ENCODE data around the gene MALAT1. TPM values are rescaled to one million over a fixed set of nuclear protein-coding genes. Genes with fewer than 3 reads are reported as not detected.
"Not testable (repeated sequence)": the region's sequence is repeated elsewhere in the genome, so short reads cannot be mapped to it uniquely, and the experiment has no call there.

The MALAT1 gene
- total RNA-seq, 1 experiment from 2014 or later: 4,167 TPM

DNA sequence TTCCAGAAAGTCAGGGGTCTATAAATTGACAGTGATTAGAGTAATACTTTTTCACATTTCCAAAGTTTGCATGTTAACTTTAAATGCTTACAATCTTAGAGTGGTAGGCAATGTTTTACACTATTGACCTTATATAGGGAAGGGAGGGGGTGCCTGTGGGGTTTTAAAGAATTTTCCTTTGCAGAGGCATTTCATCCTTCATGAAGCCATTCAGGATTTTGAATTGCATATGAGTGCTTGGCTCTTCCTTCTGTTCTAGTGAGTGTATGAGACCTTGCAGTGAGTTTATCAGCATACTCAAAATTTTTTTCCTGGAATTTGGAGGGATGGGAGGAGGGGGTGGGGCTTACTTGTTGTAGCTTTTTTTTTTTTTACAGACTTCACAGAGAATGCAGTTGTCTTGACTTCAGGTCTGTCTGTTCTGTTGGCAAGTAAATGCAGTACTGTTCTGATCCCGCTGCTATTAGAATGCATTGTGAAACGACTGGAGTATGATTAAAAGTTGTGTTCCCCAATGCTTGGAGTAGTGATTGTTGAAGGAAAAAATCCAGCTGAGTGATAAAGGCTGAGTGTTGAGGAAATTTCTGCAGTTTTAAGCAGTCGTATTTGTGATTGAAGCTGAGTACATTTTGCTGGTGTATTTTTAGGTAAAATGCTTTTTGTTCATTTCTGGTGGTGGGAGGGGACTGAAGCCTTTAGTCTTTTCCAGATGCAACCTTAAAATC is 5.3 kb downstream of the MALAT1 start:
- Histone ChIP-seq H4K20me1 (ENCODE audit: insufficient read depth, low read depth, low read length) (peaks cover 64% of the 10 kb centered on the region), H3K9me2 (replicated peaks; ENCODE audit: insufficient read depth, low read length) (no peaks in the 10 kb centered on the region), H3K27me3 (ENCODE audit: low read length) (no peaks in the 10 kb centered on the region), H3K36me3 (ENCODE audit: insufficient read depth, low read length) (peaks cover 65% of the 10 kb centered on the region), H3K4me2 (ENCODE audit: low read depth, low read length, poor library complexity, severe bottlenecking) (peak overlapping the region; percentile 99), H3K4me1 (ENCODE audit: low read length) (peaks cover 73% of the 10 kb centered on the region), H3K79me2 (ENCODE audit: low read length) (peaks cover 45% of the 10 kb centered on the region), H3K27ac (ENCODE audit: low read length) (peak overlapping the region; percentile 99), H2AFZ (ENCODE audit: low read length) (no peak overlapping the region), H3K9ac (ENCODE audit: low read length) (peak overlapping the region; percentile 89; the same call in 1 of the 2 replicates), H3K9me3 (ENCODE audit: low read length) (no peaks in the 10 kb centered on the region), H3K4me3 (ENCODE audit: low read length) (peak overlapping the region; percentile 83)
- peak; percentile 68 for DNase-seq

DNA sequence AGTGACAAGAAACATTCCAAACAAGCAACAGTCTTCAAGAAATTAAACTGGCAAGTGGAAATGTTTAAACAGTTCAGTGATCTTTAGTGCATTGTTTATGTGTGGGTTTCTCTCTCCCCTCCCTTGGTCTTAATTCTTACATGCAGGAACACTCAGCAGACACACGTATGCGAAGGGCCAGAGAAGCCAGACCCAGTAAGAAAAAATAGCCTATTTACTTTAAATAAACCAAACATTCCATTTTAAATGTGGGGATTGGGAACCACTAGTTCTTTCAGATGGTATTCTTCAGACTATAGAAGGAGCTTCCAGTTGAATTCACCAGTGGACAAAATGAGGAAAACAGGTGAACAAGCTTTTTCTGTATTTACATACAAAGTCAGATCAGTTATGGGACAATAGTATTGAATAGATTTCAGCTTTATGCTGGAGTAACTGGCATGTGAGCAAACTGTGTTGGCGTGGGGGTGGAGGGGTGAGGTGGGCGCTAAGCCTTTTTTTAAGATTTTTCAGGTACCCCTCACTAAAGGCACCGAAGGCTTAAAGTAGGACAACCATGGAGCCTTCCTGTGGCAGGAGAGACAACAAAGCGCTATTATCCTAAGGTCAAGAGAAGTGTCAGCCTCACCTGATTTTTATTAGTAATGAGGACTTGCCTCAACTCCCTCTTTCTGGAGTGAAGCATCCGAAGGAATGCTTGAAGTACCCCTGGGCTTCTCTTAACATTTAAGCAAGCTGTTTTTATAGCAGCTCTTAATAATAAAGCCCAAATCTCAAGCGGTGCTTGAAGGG is 6.0 kb downstream of the MALAT1 start:
- H3K27me3 ChIP-seq (ENCODE audit: low read length): no peaks in the 10 kb centered on the region
- no peak overlapping the region for H2AFZ ChIP-seq (ENCODE audit: low read length)
- H3K9me2 ChIP-seq (replicated peaks; ENCODE audit: insufficient read depth, low read length): no peaks in the 10 kb centered on the region
- no peaks in the 10 kb centered on the region for H3K9me3 ChIP-seq (ENCODE audit: low read length)
- DNase-seq: peak; percentile 60
- H4K20me1 ChIP-seq (ENCODE audit: insufficient read depth, low read depth, low read length): peaks cover 58% of the 10 kb centered on the region
- peaks cover 38% of the 10 kb centered on the region for H3K79me2 ChIP-seq (ENCODE audit: low read length)
- H3K9ac ChIP-seq (ENCODE audit: low read length): peak overlapping the region; percentile 89; the same call in 1 of the 2 replicates
- H3K4me2 ChIP-seq (ENCODE audit: low read depth, low read length, poor library complexity, severe bottlenecking): peak overlapping the region; percentile 99
- H3K4me1 ChIP-seq (ENCODE audit: low read length): peaks cover 77% of the 10 kb centered on the region
- H3K27ac ChIP-seq (ENCODE audit: low read length): peak overlapping the region; percentile 99; the same call in 1 of the 2 replicates
- peak overlapping the region; percentile 83; the same call in 1 of the 2 replicates for H3K4me3 ChIP-seq (ENCODE audit: low read length)
- peaks cover 57% of the 10 kb centered on the region for H3K36me3 ChIP-seq (ENCODE audit: insufficient read depth, low read length)

DNA sequence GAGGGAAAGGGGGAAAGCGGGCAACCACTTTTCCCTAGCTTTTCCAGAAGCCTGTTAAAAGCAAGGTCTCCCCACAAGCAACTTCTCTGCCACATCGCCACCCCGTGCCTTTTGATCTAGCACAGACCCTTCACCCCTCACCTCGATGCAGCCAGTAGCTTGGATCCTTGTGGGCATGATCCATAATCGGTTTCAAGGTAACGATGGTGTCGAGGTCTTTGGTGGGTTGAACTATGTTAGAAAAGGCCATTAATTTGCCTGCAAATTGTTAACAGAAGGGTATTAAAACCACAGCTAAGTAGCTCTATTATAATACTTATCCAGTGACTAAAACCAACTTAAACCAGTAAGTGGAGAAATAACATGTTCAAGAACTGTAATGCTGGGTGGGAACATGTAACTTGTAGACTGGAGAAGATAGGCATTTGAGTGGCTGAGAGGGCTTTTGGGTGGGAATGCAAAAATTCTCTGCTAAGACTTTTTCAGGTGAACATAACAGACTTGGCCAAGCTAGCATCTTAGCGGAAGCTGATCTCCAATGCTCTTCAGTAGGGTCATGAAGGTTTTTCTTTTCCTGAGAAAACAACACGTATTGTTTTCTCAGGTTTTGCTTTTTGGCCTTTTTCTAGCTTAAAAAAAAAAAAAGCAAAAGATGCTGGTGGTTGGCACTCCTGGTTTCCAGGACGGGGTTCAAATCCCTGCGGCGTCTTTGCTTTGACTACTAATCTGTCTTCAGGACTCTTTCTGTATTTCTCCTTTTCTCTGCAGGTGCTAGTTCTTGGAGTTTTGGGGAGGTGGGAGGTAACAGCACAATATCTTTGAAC is 6.8 kb downstream of the MALAT1 start:
- Histone ChIP-seq H2AFZ (ENCODE audit: low read length) (no peak overlapping the region), H4K20me1 (ENCODE audit: insufficient read depth, low read depth, low read length) (peaks cover 50% of the 10 kb centered on the region), H3K27me3 (ENCODE audit: low read length) (no peaks in the 10 kb centered on the region), H3K9me3 (ENCODE audit: low read length) (no peaks in the 10 kb centered on the region), H3K9me2 (replicated peaks; ENCODE audit: insufficient read depth, low read length) (no peaks in the 10 kb centered on the region), H3K27ac (ENCODE audit: low read length) (peak overlapping the region; percentile 99; the same call in 1 of the 2 replicates), H3K36me3 (ENCODE audit: insufficient read depth, low read length) (peaks cover 49% of the 10 kb centered on the region), H3K4me1 (ENCODE audit: low read length) (peaks cover 74% of the 10 kb centered on the region), H3K79me2 (ENCODE audit: low read length) (peaks cover 30% of the 10 kb centered on the region), H3K9ac (ENCODE audit: low read length) (no peak overlapping the region), H3K4me3 (ENCODE audit: low read length) (0 out of 2 replicates have a peak overlapping the region, but pooled peaks have one; percentile 83), H3K4me2 (ENCODE audit: low read depth, low read length, poor library complexity, severe bottlenecking) (peak overlapping the region; percentile 99)
- DNase-seq: peak; percentile 64

DNA sequence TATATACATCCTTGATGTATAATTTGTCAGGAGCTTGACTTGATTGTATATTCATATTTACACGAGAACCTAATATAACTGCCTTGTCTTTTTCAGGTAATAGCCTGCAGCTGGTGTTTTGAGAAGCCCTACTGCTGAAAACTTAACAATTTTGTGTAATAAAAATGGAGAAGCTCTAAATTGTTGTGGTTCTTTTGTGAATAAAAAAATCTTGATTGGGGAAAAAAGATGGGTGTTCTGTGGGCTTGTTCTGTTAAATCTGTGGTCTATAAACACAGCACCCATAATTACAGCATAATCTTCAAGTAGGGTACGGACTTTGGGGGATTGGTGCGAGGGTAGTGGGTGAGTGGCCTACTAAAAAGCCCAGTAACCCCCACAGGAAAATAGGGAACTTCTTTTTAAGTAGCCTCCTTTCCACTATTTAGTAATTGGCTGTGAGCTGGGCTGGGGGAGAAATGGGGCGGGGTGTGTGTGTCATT is 7.5 kb downstream of the MALAT1 start:
- Histone ChIP-seq H3K27ac (ENCODE audit: low read length) (peak overlapping the region; percentile 45), H3K9me2 (replicated peaks; ENCODE audit: insufficient read depth, low read length) (no peaks in the 10 kb centered on the region), H4K20me1 (ENCODE audit: insufficient read depth, low read depth, low read length) (peaks cover 44% of the 10 kb centered on the region), H3K36me3 (ENCODE audit: insufficient read depth, low read length) (peaks cover 42% of the 10 kb centered on the region), H3K27me3 (ENCODE audit: low read length) (no peaks in the 10 kb centered on the region), H2AFZ (ENCODE audit: low read length) (no peak overlapping the region), H3K4me3 (ENCODE audit: low read length) (no peak overlapping the region), H3K4me2 (ENCODE audit: low read depth, low read length, poor library complexity, severe bottlenecking) (peak overlapping the region; percentile 10), H3K79me2 (ENCODE audit: low read length) (peaks cover 23% of the 10 kb centered on the region), H3K4me1 (ENCODE audit: low read length) (peaks cover 68% of the 10 kb centered on the region), H3K9me3 (ENCODE audit: low read length) (no peaks in the 10 kb centered on the region), H3K9ac (ENCODE audit: low read length) (no peak overlapping the region)
- peak; percentile 56 for DNase-seq

DNA sequence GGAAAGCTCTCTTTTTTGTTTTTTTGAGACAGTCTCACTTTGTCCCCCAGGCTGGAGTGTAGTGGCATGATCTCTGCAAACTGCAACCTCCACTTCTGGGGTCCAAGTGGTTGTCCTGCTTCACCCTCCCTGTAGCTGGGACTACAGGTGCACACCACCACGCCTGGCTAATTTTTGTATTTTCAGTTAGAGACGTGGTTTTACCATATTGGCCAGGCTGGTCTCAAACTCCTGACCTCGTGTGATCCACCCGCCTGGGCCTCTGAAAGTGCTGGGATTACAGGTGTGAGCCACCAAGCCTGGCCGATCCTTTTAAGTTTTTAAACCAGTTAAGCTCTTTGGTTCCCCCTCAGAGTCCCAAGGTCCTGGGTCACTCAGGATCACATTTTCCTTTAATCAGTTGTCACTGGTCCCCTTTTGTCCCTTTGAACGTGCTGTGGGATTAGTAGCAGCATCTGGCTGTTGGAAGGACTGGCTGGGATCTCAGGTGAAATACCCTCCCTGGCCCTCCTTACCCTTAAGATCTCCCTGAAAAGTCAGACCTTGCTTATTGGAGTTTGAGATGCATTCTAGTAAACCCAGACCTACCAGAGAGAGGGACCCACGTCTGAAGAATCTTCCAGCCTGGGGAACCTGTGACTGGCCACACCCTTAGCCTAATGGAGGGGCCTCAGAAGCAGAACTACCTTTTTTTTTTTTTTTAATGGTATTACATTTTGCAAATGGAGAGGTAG is 8.1 kb downstream of the MALAT1 start:
- DNase-seq: peak; percentile 82
- H4K20me1 ChIP-seq (ENCODE audit: insufficient read depth, low read depth, low read length): peaks cover 38% of the 10 kb centered on the region
- peak overlapping the region; percentile 45 for H3K27ac ChIP-seq (ENCODE audit: low read length)
- H3K4me2 ChIP-seq (ENCODE audit: low read depth, low read length, poor library complexity, severe bottlenecking): no peak overlapping the region
- H3K9ac ChIP-seq (ENCODE audit: low read length): no peak overlapping the region
- H3K27me3 ChIP-seq (ENCODE audit: low read length): no peaks in the 10 kb centered on the region
- no peak overlapping the region for H3K4me3 ChIP-seq (ENCODE audit: low read length)
- peaks cover 36% of the 10 kb centered on the region for H3K36me3 ChIP-seq (ENCODE audit: insufficient read depth, low read length)
- H3K79me2 ChIP-seq (ENCODE audit: low read length): peaks cover 17% of the 10 kb centered on the region
- peaks cover 62% of the 10 kb centered on the region for H3K4me1 ChIP-seq (ENCODE audit: low read length)
- no peaks in the 10 kb centered on the region for H3K9me3 ChIP-seq (ENCODE audit: low read length)
- H3K9me2 ChIP-seq (replicated peaks; ENCODE audit: insufficient read depth, low read length): no peaks in the 10 kb centered on the region
- no peak overlapping the region for H2AFZ ChIP-seq (ENCODE audit: low read length)

DNA sequence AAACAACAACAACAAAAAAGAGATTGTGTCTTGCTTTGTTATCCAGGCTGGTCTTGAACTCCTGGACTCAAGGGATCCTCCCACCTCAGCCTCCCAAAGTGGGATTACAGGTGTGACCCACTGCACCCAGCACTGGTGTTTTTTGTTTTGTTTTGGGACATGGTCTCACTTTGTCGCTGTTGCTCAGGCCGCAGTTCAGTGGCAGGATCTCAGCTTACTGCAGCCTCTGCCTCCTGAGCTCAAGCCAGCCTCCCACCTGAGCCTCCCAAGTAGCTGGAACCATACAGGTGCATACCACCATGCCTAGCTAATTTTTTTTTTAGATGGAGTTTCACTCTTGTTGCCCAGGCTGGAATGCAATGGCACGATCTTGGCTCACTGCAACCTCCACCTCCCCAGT is 13.5 kb downstream of the MALAT1 start:
- H3K4me2 ChIP-seq (ENCODE audit: low read depth, low read length, poor library complexity, severe bottlenecking); DNase-seq; H3K27me3 ChIP-seq (ENCODE audit: low read length); H3K9ac ChIP-seq (ENCODE audit: low read length); H2AFZ ChIP-seq (ENCODE audit: low read length); H3K9me2 ChIP-seq (replicated peaks; ENCODE audit: insufficient read depth, low read length); H3K27ac ChIP-seq (ENCODE audit: low read length); H3K4me1 ChIP-seq (ENCODE audit: low read length); H3K4me3 ChIP-seq (ENCODE audit: low read length); H3K79me2 ChIP-seq (ENCODE audit: low read length); H3K36me3 ChIP-seq (ENCODE audit: insufficient read depth, low read length); H3K9me3 ChIP-seq (ENCODE audit: low read length); H4K20me1 ChIP-seq (ENCODE audit: insufficient read depth, low read depth, low read length): not testable (repeated sequence)

DNA sequence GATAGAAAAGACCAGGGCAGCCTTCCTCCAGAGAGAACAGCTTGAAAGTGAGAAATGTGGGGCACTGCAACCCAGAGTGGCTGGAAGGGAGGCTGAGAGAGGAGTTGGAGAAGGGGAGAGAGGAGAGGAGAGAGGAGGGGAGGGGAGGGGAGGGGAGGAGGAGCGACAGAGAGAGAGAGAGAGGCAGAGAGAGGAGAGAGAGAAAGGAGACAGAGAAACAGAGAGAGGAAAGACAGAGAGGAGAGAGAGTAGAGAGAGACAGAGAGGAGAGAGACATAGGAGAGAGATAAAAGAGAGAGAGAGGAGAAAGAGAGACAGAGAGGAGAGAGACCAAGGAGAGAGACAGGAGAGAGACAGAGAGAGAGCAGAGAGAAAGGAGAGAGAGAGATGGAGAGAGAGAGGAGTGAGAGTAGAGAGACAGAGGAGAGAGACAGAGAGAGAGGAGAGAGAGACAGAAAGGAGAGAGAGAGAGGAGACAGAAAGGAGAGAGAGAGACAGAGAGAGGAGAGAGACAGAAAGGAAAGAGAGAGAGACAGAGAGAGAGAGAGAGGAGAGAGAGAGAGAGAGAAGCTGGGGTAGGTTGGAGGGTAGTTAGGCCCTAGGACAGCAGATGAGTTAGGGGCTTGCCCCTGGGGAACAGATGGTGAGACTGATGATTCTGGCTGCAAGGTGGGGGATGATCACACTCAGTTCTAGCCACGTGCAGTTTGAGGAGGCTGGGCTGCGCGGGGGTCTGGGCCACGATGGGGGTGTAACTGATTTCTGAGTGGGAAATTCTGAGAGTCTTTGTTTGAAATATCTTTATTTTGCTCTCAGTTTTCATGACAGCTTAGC is 17.5 kb downstream of the MALAT1 start:
- no peaks in the 10 kb centered on the region for H3K27me3 ChIP-seq (ENCODE audit: low read length)
- H3K36me3 ChIP-seq (ENCODE audit: insufficient read depth, low read length): no peaks in the 10 kb centered on the region
- no peak overlapping the region for H3K4me2 ChIP-seq (ENCODE audit: low read depth, low read length, poor library complexity, severe bottlenecking)
- H3K4me1 ChIP-seq (ENCODE audit: low read length): no peaks in the 10 kb centered on the region
- no peaks in the 10 kb centered on the region for H3K9me3 ChIP-seq (ENCODE audit: low read length)
- H3K9me2 ChIP-seq (replicated peaks; ENCODE audit: insufficient read depth, low read length): no peaks in the 10 kb centered on the region
- H3K27ac ChIP-seq (ENCODE audit: low read length): no peak overlapping the region
- H2AFZ ChIP-seq (ENCODE audit: low read length): no peak overlapping the region
- no peaks in the 10 kb centered on the region for H4K20me1 ChIP-seq (ENCODE audit: insufficient read depth, low read depth, low read length)
- no peak overlapping the region for H3K9ac ChIP-seq (ENCODE audit: low read length)
- no peak for DNase-seq
- H3K4me3 ChIP-seq (ENCODE audit: low read length): no peak overlapping the region
- H3K79me2 ChIP-seq (ENCODE audit: low read length): no peaks in the 10 kb centered on the region

Measured in Karpas-422 (cell line).